HG03469 (cell line): ENCODE results near the gene OTOP2.

Source experiments
- ATAC-seq: cut with Tn5 transposase; IDR thresholded peaks from one replicate; pipeline ENCODE4 v1.9.1; 2021; ENCODE audit warnings: mild to moderate bottlenecking, moderate library complexity, moderate number of reproducible peaks; ENCODE audit not compliant: unreplicated experiment

The OTOP2 gene

GRCh38 chr17:74924250-74924948 lies at the start of gene OTOP2:
Gene OTOP2 (plus strand): TSS chr17:74924273. CDS start chr17:74924633, 360 bp downstream.
- ATAC-seq, result no peak

- ATAC-seq, result no peak
These were observed 49.4 kb upstream of the OTOP2 start for GRCh38 chr17:74874615-74875037.

GRCh38 chr17:74875155-74875976 lies 48.7 kb upstream of the OTOP2 start:
- ATAC-seq, result no peak

- ATAC-seq, result no peak
These were observed 48.0 kb upstream of the OTOP2 start for GRCh38 chr17:74875977-74876593.

GRCh38 chr17:74877592-74878548 lies 46.2 kb upstream of the OTOP2 start:
- ATAC-seq, result no peak

- ATAC-seq, result no peak
These were observed 45.4 kb upstream of the OTOP2 start for GRCh38 chr17:74878658-74879057.

- no peak for ATAC-seq
These were observed 44.8 kb upstream of the OTOP2 start for GRCh38 chr17:74879308-74879707.

- ATAC-seq, result no peak
These were observed 43.0 kb upstream of the OTOP2 start for GRCh38 chr17:74881073-74881472.

- no peak for ATAC-seq
These were observed 41.4 kb upstream of the OTOP2 start for GRCh38 chr17:74882517-74883240.

GRCh38 chr17:74883241-74883745 lies 40.8 kb upstream of the OTOP2 start:
- no peak for ATAC-seq

GRCh38 chr17:74888469-74888868 lies 35.6 kb upstream of the OTOP2 start:
- no peak for ATAC-seq

GRCh38 chr17:74890554-74890953 lies 33.5 kb upstream of the OTOP2 start:
- no peak for ATAC-seq

- no peak for ATAC-seq
These were observed 31.8 kb upstream of the OTOP2 start for GRCh38 chr17:74892013-74892841.

GRCh38 chr17:74892974-74893911 lies 30.8 kb upstream of the OTOP2 start, which contains the start of gene FADS6:
Gene FADS6 (minus strand): TSS chr17:74893633. CDS start chr17:74893595, 38 bp downstream.
- ATAC-seq, result no peak

- no peak for ATAC-seq
These were observed 30.0 kb upstream of the OTOP2 start for GRCh38 chr17:74893936-74894671.

GRCh38 chr17:74898376-74898946 lies 25.6 kb upstream of the OTOP2 start:
- no peak for ATAC-seq

- no peak for ATAC-seq
These were observed 23.9 kb upstream of the OTOP2 start for GRCh38 chr17:74900208-74900607.
